HCT116 (cell line): ENCODE measurements around the gene CENPP.

ENCODE experiments used
- ZBTB33 ChIP-seq: IDR thresholded peaks from 2 replicates; pipeline ENCODE4 v1.6.1; 2011; ENCODE audit warnings: mild to moderate bottlenecking, low read length, moderate library complexity; ENCODE audit not compliant: insufficient replicate concordance; ENCODE audit errors: extremely low read depth
- ZNF274 ChIP-seq: fragments of 200-500 bp; sonication (Bioruptor generic); IDR thresholded peaks from 2 replicates; pipeline ENCODE4 v1.6.1; 2014; ENCODE audit warnings: mild to moderate bottlenecking, low read depth, low read length, inconsistent platforms

- TF ChIP-seq ZBTB33 (no peak), ZNF274 (no peak)
These were observed 208.5 kb downstream of the CENPP start for GRCh38 chr9:92534204-92534603.
